HepG2 (cell line): ENCODE data around the gene LYPLA2. TPM values are rescaled to one million over a fixed set of nuclear protein-coding genes. Genes with fewer than 3 reads are reported as not detected.

ENCODE experiments used
- ARID2 ChIP-seq: sonication (generic); formaldehyde crosslinking; IDR thresholded peaks from 2 replicates; pipeline ENCODE4 v1.8.1; 2022; ENCODE audit warnings: mild to moderate bottlenecking, missing genetic modification reagents, borderline replicate concordance
- ARNTL ChIP-seq: sonication (generic); formaldehyde crosslinking; IDR thresholded peaks from 2 replicates; pipeline ENCODE4 v1.4.0; 2020; ENCODE audit warnings: mild to moderate bottlenecking, missing genetic modification reagents
- ELF1 ChIP-seq: sonication (generic); formaldehyde crosslinking; IDR thresholded peaks from 2 replicates; pipeline ENCODE4 v1.4.0; 2020; ENCODE audit warnings: missing genetic modification reagents
- HNF4A ChIP-seq: sonication (generic); formaldehyde crosslinking; IDR thresholded peaks from 2 replicates; pipeline ENCODE4 v1.4.0; 2020; ENCODE audit warnings: missing genetic modification reagents
- KDM5B ChIP-seq: sonication (generic); formaldehyde crosslinking; IDR thresholded peaks from 2 replicates; pipeline ENCODE4 v1.4.0; 2020; ENCODE audit warnings: missing genetic modification reagents, mild to moderate bottlenecking, borderline replicate concordance
- MAZ ChIP-seq, 2 experiments: sonication (generic) in 1 of 2; formaldehyde crosslinking in 1 of 2; IDR thresholded peaks; 2 replicates each; pipeline versions ENCODE4 v1.5.0 to v1.6.1; 2012 to 2020; ENCODE audit warnings: low read depth in 2 of 2, mild to moderate bottlenecking in 2 of 2, borderline replicate concordance in 1 of 2, improper control_type of control experiment in 1 of 2, low read length in 1 of 2, missing genetic modification reagents in 1 of 2, moderate library complexity in 1 of 2
- MIER2 ChIP-seq: IDR thresholded peaks from 2 replicates; pipeline ENCODE4 v1.6.1; 2016; ENCODE audit warnings: missing biosample characterization, missing genetic modification reagents
- MYNN ChIP-seq: sonication (generic); formaldehyde crosslinking; IDR thresholded peaks from 2 replicates; pipeline ENCODE4 v1.4.0; 2020; ENCODE audit warnings: mild to moderate bottlenecking, low read depth, missing genetic modification reagents
- SNRNP70 ChIP-seq: fragments of 200-400 bp; formaldehyde crosslinking; IDR thresholded peaks from 2 replicates; pipeline ENCODE4 v1.6.1; 2017; ENCODE audit warnings: mild to moderate bottlenecking, low read depth, low read length, moderate library complexity
- THYN1 ChIP-seq: sonication (generic); formaldehyde crosslinking; IDR thresholded peaks from 2 replicates; pipeline ENCODE4 v1.8.1; 2023; ENCODE audit warnings: low read depth, mild to moderate bottlenecking, moderate library complexity, missing genetic modification reagents, borderline replicate concordance
- ZFP41 ChIP-seq: sonication (generic); formaldehyde crosslinking; IDR thresholded peaks from 2 replicates; pipeline ENCODE4 v1.4.0; 2020; ENCODE audit warnings: mild to moderate bottlenecking, missing genetic modification reagents, borderline replicate concordance
- ZNF251 ChIP-seq: sonication (generic); formaldehyde crosslinking; IDR thresholded peaks from 2 replicates; pipeline ENCODE4 v1.9.0; 2021; ENCODE audit warnings: mild to moderate bottlenecking, missing genetic modification reagents
- ZNF335 ChIP-seq: sonication (generic); formaldehyde crosslinking; IDR thresholded peaks from 2 replicates; pipeline ENCODE4 v1.4.0; 2020; ENCODE audit warnings: missing genetic modification reagents
- ZNF382 ChIP-seq: sonication (generic); formaldehyde crosslinking; IDR thresholded peaks from 2 replicates; pipeline ENCODE4 v1.5.0; 2020; ENCODE audit warnings: missing genetic modification reagents, mild to moderate bottlenecking, borderline replicate concordance
- ZSCAN29 ChIP-seq: sonication (generic); formaldehyde crosslinking; conservative IDR thresholded peaks from 2 replicates; pipeline ENCODE4 v1.4.0; 2020; ENCODE audit warnings: mild to moderate bottlenecking, missing genetic modification reagents
- polyA plus RNA-seq, 8 experiments: library from polyadenylated mRNA; depleted of rRNA in 3 of 8; stranded (reverse) in 7 of 8; unstranded in 1 of 8; fragments of >200 nt; fragmentation: Illumina TruSeq in 4 of 8; extraction: Trizol in 4 of 8; gene quantifications; 2 replicates each; pipeline versions ENCODE4 v1.2.1 to v1.2.3, GENCODE V29; 2011 to 2016; ENCODE audit warnings: low read depth in 4 of 8, missing spikeins in 1 of 8, mixed read lengths in 1 of 8; ENCODE audit not compliant: insufficient read depth in 1 of 8
- total RNA-seq, 5 experiments: library from RNA; depleted of rRNA; stranded (reverse); fragments of >200 nt; fragmentation: Illumina TruSeq; extraction: Trizol; gene quantifications; 2 replicates each; pipeline ENCODE4 v1.2.3, GENCODE V29; 2016; ENCODE audit warnings: low read depth in 1 of 5
- TF ChIP-seq, protein P1 (sequence below): sonication (generic); formaldehyde crosslinking; conservative IDR thresholded peaks from 2 replicates; pipeline ENCODE4 v1.4.0; 2020; ENCODE audit warnings: missing genetic modification reagents
- TF ChIP-seq, protein P2 (sequence below): sonication (generic); formaldehyde crosslinking; IDR thresholded peaks from 2 replicates; pipeline ENCODE4 v1.4.0; 2020; ENCODE audit warnings: mild to moderate bottlenecking, missing genetic modification reagents
- TF ChIP-seq, protein P3 (sequence below): sonication (generic); formaldehyde crosslinking; IDR thresholded peaks from 2 replicates; pipeline ENCODE4 v1.5.0; 2020; ENCODE audit warnings: mild to moderate bottlenecking, missing genetic modification reagents
- TF ChIP-seq, protein P4 (sequence below): IDR thresholded peaks from 2 replicates; pipeline ENCODE4 v1.6.1; 2016
- TF ChIP-seq, protein P5 (sequence below): sonication (generic); formaldehyde crosslinking; IDR thresholded peaks from 2 replicates; pipeline ENCODE4 v1.9.0; 2021; ENCODE audit warnings: missing genetic modification reagents, mild to moderate bottlenecking, borderline replicate concordance
- TF ChIP-seq, protein P6 (sequence below): sonication (generic); formaldehyde crosslinking; IDR thresholded peaks from 2 replicates; pipeline ENCODE4 v1.4.0; 2020; ENCODE audit warnings: mild to moderate bottlenecking, missing genetic modification reagents

Gene LYPLA2
- total and polyA plus RNA-seq, 2 of the 13 experiments (the other 11 are each of a cell fraction or from before 2014, with no cell fraction given) = 72.1 to 73.2 TPM

DNA sequence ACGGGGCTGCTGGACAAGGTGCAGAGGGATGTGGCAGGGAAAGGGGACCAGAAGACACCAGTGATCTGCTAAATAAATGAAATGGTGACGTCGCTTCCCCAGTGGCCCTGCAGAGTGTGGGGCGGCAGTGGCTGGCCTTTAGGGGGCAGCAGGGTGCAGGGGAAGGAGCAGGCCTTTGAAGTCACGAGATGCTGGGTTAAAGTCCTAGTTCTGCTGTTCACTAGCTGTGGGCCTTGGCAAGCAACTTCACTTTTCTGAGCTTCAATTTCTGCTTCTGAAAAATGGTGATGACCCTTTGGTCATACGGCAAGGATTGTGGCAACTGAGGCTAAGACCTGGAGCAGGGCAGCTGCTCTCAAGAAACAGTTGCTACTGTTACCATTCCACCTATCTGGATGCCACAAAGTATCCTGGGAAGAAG lies 18.8 kb downstream of the LYPLA2 start (continued):
- TF ChIP-seq, protein P1, sequence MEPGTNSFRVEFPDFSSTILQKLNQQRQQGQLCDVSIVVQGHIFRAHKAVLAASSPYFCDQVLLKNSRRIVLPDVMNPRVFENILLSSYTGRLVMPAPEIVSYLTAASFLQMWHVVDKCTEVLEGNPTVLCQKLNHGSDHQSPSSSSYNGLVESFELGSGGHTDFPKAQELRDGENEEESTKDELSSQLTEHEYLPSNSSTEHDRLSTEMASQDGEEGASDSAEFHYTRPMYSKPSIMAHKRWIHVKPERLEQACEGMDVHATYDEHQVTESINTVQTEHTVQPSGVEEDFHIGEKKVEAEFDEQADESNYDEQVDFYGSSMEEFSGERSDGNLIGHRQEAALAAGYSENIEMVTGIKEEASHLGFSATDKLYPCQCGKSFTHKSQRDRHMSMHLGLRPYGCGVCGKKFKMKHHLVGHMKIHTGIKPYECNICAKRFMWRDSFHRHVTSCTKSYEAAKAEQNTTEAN (CRISPR knock-in tag) = no peak
- TF ChIP-seq ZSCAN29 = no peak
- TF ChIP-seq ARNTL (CRISPR knock-in tag) = no peak
- TF ChIP-seq SNRNP70 = no peak
- TF ChIP-seq ZFP41 (CRISPR knock-in tag) = no peak
- no peak for TF ChIP-seq MIER2 (CRISPR knock-in tag)
- TF ChIP-seq MYNN (CRISPR knock-in tag) = no peak
- peak; percentile 94 for TF ChIP-seq HNF4A (CRISPR knock-in tag)
- TF ChIP-seq, protein P2, sequence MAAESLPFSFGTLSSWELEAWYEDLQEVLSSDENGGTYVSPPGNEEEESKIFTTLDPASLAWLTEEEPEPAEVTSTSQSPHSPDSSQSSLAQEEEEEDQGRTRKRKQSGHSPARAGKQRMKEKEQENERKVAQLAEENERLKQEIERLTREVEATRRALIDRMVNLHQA (CRISPR knock-in tag) = no peak
- TF ChIP-seq ZNF251 (CRISPR knock-in tag) = no peak
- TF ChIP-seq, protein P3, sequence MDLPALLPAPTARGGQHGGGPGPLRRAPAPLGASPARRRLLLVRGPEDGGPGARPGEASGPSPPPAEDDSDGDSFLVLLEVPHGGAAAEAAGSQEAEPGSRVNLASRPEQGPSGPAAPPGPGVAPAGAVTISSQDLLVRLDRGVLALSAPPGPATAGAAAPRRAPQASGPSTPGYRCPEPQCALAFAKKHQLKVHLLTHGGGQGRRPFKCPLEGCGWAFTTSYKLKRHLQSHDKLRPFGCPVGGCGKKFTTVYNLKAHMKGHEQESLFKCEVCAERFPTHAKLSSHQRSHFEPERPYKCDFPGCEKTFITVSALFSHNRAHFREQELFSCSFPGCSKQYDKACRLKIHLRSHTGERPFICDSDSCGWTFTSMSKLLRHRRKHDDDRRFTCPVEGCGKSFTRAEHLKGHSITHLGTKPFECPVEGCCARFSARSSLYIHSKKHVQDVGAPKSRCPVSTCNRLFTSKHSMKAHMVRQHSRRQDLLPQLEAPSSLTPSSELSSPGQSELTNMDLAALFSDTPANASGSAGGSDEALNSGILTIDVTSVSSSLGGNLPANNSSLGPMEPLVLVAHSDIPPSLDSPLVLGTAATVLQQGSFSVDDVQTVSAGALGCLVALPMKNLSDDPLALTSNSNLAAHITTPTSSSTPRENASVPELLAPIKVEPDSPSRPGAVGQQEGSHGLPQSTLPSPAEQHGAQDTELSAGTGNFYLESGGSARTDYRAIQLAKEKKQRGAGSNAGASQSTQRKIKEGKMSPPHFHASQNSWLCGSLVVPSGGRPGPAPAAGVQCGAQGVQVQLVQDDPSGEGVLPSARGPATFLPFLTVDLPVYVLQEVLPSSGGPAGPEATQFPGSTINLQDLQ (CRISPR knock-in tag) = no peak; the same call in 1 of the 2 replicates
- no peak for TF ChIP-seq THYN1 (CRISPR knock-in tag)
- TF ChIP-seq, protein P4, sequence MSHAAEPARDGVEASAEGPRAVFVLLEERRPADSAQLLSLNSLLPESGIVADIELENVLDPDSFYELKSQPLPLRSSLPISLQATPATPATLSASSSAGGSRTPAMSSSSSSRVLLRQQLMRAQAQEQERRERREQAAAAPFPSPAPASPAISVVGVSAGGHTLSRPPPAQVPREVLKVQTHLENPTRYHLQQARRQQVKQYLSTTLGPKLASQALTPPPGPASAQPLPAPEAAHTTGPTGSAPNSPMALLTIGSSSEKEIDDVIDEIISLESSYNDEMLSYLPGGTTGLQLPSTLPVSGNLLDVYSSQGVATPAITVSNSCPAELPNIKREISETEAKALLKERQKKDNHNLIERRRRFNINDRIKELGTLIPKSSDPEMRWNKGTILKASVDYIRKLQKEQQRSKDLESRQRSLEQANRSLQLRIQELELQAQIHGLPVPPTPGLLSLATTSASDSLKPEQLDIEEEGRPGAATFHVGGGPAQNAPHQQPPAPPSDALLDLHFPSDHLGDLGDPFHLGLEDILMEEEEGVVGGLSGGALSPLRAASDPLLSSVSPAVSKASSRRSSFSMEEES (CRISPR knock-in tag) = peak; percentile 99
- TF ChIP-seq ARID2 (CRISPR knock-in tag) = no peak
- no peak for TF ChIP-seq ELF1 (CRISPR knock-in tag)
- no peak for TF ChIP-seq KDM5B (CRISPR knock-in tag)
- TF ChIP-seq, protein P5, sequence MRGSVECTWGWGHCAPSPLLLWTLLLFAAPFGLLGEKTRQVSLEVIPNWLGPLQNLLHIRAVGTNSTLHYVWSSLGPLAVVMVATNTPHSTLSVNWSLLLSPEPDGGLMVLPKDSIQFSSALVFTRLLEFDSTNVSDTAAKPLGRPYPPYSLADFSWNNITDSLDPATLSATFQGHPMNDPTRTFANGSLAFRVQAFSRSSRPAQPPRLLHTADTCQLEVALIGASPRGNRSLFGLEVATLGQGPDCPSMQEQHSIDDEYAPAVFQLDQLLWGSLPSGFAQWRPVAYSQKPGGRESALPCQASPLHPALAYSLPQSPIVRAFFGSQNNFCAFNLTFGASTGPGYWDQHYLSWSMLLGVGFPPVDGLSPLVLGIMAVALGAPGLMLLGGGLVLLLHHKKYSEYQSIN = no peak
- TF ChIP-seq ZNF382 = no peak
- TF ChIP-seq MAZ (IDR thresholded peaks at IDR 0.05; ENCODE audit: borderline replicate concordance, low read depth, low read length) = 0 out of 2 replicates have a peak, but pooled peaks have one; percentile 35
- no peak for TF ChIP-seq MAZ (CRISPR knock-in tag; IDR thresholded peaks at IDR 0.05; ENCODE audit: low read depth)
- TF ChIP-seq ZNF335 (CRISPR knock-in tag) = no peak
- TF ChIP-seq, protein P6, sequence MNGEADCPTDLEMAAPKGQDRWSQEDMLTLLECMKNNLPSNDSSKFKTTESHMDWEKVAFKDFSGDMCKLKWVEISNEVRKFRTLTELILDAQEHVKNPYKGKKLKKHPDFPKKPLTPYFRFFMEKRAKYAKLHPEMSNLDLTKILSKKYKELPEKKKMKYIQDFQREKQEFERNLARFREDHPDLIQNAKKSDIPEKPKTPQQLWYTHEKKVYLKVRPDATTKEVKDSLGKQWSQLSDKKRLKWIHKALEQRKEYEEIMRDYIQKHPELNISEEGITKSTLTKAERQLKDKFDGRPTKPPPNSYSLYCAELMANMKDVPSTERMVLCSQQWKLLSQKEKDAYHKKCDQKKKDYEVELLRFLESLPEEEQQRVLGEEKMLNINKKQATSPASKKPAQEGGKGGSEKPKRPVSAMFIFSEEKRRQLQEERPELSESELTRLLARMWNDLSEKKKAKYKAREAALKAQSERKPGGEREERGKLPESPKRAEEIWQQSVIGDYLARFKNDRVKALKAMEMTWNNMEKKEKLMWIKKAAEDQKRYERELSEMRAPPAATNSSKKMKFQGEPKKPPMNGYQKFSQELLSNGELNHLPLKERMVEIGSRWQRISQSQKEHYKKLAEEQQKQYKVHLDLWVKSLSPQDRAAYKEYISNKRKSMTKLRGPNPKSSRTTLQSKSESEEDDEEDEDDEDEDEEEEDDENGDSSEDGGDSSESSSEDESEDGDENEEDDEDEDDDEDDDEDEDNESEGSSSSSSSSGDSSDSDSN (CRISPR knock-in tag) = no peak
